Stimulated activated CD4-positive, alpha-beta T cell treated with anti-CD3 and anti-CD28 coated beads, Interleukin-15, amount 100 ng/mL, for 1 hour (primary cell): ENCODE measurements around the gene AKR1C3.
"Not testable (repeated sequence)": the region's sequence is repeated elsewhere in the genome, so short reads cannot be mapped to it uniquely, and the experiment has no call there.

Source experiments
- DNase-seq, 2 donors: peaks; one replicate each; pipeline ENCODE4 v3.0.0-alpha.2; 2020; ENCODE audit warnings: low read depth in 1 of 2, low spot score in 1 of 2

The AKR1C3 gene

GRCh38 chr10:5136468-5137087 lies 42.4 kb downstream of the AKR1C3 start:
- DNase-seq = no peak

GRCh38 chr10:5137699-5138098 lies 43.5 kb downstream of the AKR1C3 start:
- DNase-seq = not testable (repeated sequence)

GRCh38 chr10:5142199-5142598 lies 48.0 kb downstream of the AKR1C3 start:
- no peak for DNase-seq

DNA sequence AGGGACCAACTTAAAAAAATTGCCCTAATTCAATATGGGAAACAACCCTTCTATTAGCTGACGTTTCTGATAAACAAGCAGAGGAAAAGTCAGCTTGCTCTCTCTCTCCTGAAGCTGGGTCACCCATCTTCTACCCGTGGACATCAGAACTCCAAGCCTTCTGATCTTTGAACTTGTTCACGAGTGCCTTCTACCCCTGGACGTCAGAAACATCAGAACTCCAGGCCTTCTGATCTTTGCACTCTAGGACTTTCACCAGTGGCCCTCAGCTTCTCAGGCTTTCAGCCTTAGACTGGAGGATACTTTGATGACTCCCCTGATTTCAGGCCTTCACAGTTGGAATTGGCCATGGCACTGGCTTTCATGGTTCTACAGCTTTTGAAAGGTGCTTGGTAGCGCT lies 48.9 kb downstream of the AKR1C3 start:
- DNase-seq = no peak

GRCh38 chr10:5146920-5147254 lies 52.7 kb downstream of the AKR1C3 start:
- no peak for DNase-seq

- DNase-seq = no peak
These were observed 53.2 kb downstream of the AKR1C3 start for GRCh38 chr10:5147255-5147980.

DNA sequence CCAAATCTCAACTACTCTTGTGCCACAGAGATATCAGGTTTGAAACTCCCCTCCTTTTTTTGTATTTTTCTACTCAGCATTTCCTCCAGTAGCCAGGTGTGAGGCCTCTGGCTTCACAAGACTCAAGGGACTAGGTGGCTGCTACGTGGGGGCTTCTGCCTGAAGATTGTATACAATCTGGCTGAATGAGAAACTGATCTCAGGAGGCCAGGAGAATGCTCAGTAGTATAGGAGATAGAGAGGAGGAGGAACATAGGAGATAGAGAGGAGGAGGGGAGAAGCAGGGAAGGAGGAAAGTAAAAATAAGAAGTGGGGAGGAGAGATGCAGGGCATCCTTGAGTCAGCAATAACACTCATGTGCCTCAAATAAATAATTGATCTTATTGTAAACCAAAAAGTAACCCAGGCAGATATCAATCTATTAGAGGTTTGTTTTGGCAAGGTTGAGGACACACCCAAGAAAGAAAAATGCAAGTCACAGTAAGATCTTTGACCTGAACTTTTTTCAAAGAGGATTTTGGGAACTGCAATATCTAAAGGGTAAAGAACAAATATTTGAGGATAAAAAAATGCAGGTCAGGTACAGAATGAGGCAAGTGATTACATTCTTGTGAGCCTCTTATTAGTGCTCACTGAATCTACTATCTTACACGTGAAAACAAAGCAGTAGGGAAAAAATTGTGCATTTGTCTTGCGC lies 53.9 kb downstream of the AKR1C3 start:
- no peak for DNase-seq

DNA sequence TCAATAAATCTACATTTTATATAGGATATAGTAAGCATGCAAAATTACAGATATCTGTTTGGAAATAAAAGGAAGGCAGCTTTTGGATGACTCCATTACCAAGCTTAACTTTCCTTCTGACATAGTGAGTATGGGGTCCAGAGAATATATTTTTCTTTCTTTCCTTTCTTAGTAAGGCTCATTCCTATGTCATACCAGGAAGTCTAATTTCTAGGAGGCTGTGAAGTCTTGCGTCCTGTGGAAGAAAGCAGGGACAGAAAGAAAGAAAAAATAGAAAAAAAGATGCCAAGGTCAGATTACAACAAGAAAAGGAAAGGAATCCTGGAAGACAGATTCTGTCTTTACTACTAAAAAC lies 54.4 kb downstream of the AKR1C3 start:
- no peak for DNase-seq

GRCh38 chr10:5151076-5151475 lies 56.9 kb downstream of the AKR1C3 start:
- DNase-seq = no peak

- no peak for DNase-seq
These were observed 61.7 kb downstream of the AKR1C3 start for GRCh38 chr10:5155951-5156350.
